Measurements from ENCODE around the gene UBE2D2.
"Not testable (repeated sequence)": the region's sequence is repeated elsewhere in the genome, so short reads cannot be mapped to it uniquely, and the experiment has no call there.

DNA sequence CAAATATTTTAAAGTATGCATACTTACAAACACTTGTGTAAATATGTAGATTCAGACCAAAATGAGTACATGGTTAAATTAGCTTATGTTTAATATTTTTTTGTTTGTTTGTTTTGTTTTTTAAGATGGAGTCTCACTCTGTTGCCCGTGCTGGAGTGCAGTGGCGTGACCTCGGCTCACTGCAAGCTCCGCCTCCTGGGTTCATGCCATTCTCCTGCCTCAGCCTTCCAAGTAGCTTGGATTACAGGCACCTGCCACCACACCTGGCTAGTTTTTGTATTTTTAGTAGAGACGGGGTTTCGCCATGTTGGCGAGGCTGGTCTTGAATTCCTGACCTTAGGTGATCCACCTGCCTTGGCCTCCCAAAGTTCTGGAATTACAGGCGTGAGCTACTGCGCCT lies 40.8 kb downstream of the UBE2D2 start:
- not testable (repeated sequence) for TF ChIP-seq CTCF (IDR thresholded peaks at IDR 0.05; ENCODE audit: insufficient read depth, low read length); POLR2AphosphoS5 (IDR thresholded peaks at IDR 0.05; ENCODE audit: low read depth)

All from HL-60 (cell line).